ENCODE measurements around the gene MCRS1.

GRCh38 chr12:49548481-49548821 lies 19.5 kb downstream of the MCRS1 start:
- TF ChIP-seq TAF1 (IDR thresholded peaks at IDR 0.05; ENCODE audit: borderline replicate concordance, low read depth, low read length) = no peak
- TF ChIP-seq POLR2A (IDR thresholded peaks at IDR 0.05; ENCODE audit: low read depth, low read length) = no peak
- TF ChIP-seq POLR2AphosphoS5 (IDR thresholded peaks at IDR 0.05; ENCODE audit: low read depth, low read length) = no peak

Measured in GM12892 (cell line).